VCaP (cell line): ENCODE results near the gene TERT.

Experiments used
- H3K27ac ChIP-seq: fragments of 450-650 bp; 2 replicates; pipeline ENCODE4 v1.5.1; 2017
- TF ChIP-seq, protein P1 (sequence below): fragments of 450-650 bp; conservative IDR thresholded peaks from 2 replicates; pipeline ENCODE4 v1.5.1; 2017; ENCODE audit warnings: mild to moderate bottlenecking, moderate library complexity

TERT gene

DNA sequence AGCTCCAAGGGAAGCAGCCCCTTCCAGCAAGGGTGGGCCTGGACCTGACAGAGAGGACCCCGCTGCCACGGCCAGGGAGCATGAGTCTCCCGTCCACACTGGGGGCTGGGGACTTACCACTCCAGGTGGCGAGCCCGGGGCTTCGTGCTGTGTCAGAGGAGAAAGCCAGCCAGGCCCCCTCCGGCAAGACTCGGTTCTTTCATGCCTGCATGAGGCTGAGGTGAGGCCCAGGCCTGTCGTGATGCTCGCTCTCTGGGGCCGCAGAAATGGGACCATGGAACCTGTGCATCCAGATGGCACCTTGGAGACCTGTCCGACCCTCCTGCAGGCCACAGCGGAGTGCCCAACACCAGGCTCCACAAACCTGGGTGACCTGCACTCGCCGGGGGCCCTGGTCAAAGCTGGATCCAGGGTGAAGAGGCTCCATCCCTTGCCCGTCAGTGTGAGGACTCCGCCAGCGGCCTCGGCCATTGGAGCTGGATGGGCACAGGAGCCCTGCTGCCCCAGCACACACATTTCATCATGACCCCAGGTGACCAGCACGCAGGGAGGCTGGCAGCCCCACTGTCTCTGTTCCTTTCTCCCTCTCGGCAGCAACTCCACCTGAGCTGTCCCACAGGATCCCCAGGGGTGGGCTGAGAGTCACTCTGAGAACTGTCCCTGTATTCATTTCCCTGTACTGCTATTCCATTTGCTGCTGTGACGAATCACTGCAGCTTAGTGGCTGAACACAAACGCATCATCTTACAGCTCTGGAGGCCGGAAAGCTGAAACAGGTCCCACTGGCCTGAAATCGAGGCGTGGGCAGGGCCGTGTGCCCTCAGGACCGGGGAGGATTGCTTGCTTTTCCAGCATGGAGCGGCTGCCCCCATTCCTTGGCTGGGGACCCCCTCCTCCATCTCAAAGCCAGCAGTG lies 45.2 kb downstream of the TERT start:
- TF ChIP-seq, protein P1, sequence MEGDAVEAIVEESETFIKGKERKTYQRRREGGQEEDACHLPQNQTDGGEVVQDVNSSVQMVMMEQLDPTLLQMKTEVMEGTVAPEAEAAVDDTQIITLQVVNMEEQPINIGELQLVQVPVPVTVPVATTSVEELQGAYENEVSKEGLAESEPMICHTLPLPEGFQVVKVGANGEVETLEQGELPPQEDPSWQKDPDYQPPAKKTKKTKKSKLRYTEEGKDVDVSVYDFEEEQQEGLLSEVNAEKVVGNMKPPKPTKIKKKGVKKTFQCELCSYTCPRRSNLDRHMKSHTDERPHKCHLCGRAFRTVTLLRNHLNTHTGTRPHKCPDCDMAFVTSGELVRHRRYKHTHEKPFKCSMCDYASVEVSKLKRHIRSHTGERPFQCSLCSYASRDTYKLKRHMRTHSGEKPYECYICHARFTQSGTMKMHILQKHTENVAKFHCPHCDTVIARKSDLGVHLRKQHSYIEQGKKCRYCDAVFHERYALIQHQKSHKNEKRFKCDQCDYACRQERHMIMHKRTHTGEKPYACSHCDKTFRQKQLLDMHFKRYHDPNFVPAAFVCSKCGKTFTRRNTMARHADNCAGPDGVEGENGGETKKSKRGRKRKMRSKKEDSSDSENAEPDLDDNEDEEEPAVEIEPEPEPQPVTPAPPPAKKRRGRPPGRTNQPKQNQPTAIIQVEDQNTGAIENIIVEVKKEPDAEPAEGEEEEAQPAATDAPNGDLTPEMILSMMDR: no peak
- no peak overlapping the region for H3K27ac ChIP-seq

DNA sequence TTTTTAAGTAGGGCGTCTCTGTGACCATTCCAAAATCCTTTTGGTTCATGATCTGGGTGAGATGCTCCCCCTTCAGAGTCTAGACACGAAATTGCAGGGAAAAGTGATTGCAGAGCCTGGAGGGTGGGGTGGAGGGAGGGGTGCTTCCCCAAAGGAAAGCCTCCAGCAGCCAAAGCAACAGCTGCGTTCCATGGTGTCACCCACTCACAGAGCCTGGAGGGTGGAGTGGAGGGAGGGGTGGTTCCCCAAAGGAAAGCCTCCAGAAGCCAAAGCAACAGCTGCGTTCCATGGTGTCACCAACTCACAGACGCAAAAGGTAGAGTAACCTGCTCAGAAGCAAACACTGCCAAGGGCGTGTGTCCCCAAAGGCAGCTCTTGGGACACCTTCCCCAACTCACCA lies 47.1 kb downstream of the TERT start:
- TF ChIP-seq, protein P1: no peak
- no peak overlapping the region for H3K27ac ChIP-seq

DNA sequence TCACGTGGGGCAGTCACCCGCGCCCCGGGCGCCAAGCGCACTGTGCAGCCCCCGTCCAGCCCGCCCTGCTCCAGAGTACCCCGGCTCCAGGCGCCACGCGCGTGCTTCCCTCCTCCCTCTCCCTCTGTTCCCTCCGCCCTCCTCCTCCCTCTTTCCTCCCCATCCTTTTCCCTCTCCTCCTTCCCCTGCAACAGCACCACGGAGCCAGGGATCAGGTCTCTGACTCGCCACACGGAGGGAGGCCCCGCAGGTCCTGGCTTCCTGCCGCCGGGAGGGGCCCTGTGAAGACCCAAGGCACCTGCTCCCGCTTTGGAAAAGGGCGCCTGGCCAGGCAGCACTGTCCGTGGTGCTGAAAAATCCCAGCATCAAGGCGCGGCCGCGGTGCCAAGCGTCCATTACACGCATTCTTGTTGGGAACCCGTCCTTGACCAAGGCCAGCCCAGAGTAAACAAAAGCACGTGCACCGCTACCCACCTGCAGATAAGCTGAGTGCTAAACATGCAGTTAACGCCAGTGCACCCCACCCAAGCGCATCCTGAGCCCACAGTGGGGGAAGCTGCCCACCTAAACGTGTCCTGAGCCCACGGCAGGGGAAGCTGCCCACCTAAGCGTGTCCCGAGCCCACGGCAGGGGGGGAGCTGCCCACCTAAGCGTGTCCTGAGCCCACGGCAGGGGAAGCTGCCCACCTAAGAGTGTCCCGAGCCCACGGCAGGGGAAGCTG lies 48.0 kb downstream of the TERT start:
- TF ChIP-seq, protein P1: no peak
- H3K27ac ChIP-seq: no peak overlapping the region; the same call in 1 of the 2 replicates

DNA sequence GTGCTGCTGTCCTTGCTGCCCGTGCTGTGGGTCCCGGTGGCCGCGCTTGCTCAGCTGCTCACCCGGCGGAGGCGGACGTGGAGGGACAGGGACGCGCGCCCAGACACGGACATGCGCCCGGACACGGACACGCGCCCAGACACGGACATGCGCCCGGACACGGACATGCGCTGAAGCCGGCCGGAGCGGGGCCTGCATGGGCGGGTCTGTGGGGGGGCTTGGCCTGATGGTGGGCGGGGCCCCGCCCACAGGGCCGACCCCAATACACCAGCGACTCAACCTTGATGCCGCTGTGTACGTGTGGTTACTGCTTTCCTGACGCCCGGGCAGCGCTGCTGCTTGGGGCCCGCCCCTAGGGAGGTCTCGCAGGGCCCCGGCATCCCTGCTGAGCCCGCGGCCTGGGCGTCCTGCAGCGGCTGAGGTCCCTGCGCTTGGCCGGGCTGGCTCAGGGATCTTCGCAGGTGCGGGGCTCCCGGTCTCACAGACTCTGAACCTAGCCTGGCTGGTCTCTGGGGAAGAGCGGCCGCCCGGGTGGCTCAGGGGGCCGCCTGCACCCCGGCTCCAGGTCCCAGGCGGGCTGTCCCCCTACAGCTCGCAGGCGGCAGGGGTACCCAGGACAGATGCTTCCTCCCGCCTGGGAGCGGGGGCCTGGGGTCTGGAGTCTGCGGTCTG lies 48.8 kb downstream of the TERT start:
- TF ChIP-seq, protein P1: no peak
- no peak overlapping the region; the same call in 1 of the 2 replicates for H3K27ac ChIP-seq

DNA sequence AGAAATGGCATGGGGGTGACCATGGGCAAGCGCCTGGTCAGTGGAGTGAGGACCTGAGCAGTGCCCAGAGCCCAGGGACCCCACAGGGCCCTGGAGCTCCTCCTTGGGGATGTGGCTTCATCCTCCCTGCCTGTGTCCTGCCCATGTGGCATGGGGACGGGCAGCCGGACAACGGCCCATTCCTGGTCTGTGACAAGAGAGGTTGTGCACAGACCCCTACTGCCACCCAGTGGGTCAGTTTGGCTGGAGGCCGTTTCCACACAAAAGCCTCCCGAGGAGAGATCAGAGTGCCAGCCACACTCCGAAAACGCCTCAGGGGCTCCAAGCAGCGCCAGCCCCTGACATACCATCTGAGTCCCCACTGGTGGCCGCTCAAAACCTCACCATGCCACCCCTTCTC lies 49.9 kb downstream of the TERT start:
- TF ChIP-seq, protein P1: peak; percentile 59
- no peak overlapping the region for H3K27ac ChIP-seq

DNA sequence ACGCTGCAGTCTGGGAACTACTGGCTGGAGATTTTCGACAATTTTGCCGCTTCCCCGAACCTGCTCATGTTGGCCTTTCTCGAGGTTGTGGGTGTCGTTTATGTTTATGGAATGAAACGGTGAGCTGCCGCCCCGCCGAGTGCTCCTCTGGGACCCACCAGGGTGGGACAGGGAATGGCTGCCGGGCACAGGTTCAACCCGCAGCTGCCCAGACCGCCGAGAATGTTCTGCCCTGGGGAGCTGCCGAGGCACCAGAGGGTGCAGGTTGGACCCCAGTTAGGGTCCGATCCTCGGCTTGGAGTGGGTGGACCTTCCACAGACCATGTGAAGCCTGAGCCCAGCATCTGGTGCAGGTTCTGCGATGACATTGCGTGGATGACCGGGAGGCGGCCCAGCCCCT lies 50.6 kb downstream of the TERT start:
- H3K27ac ChIP-seq: no peak overlapping the region
- TF ChIP-seq, protein P1: no peak
